IMR-90 (cell line): ENCODE results near the gene CRLF1. TPM values are rescaled to one million over a fixed set of nuclear protein-coding genes. Genes with fewer than 3 reads are reported as not detected.
A peak's percentile ranks its signal among the peaks of the same experiment; 100 is the strongest.

Source experiments
- ATAC-seq: fragments of 200-7000 bp; cut with Tn5 transposase; 2 replicates; pipeline ENCODE4 v1.9.1; 2020; ENCODE audit warnings: low read depth, mild to moderate bottlenecking, moderate library complexity
- BruUV-seq: library from RNA; stranded (reverse); fragments of 400-500 nt; replicated peaks from 2 replicates; lab custom pipeline; 2021; lab: Mats Ljungman, UMichigan
- CTCF ChIA-PET: fragments of 300-600 bp; formaldehyde crosslinking; extraction: SDS; loops from one replicate; lab custom pipeline; 2021; ENCODE audit warnings: antibody characterized with exemption; lab: Yijun Ruan, JAX
- POLR2A ChIA-PET: fragments of 300-600 bp; sonication (Branson Sonifier 250); formaldehyde crosslinking; loops from one replicate; lab custom pipeline; 2022; ENCODE audit warnings: antibody characterized with exemption; ENCODE audit not compliant: unreplicated experiment; lab: Charles Lee
- DNase-seq: peaks from one replicate; pipeline ENCODE4 v3.0.0; 2013
- H2AFZ ChIP-seq: replicated peaks from 2 replicates; pipeline ENCODE3; 2013; ENCODE audit warnings: low read length, mild to moderate bottlenecking; ENCODE audit not compliant: poor library complexity
- H2AK5ac ChIP-seq: 2 replicates; pipeline ENCODE4 v1.6.1; 2013; ENCODE audit warnings: low read depth, low read length, inconsistent platforms
- H2AK9ac ChIP-seq: replicated peaks from 2 replicates; pipeline ENCODE3; 2013; ENCODE audit warnings: mild to moderate bottlenecking, low read depth, low read length, moderate library complexity; ENCODE audit not compliant: poor library complexity
- H2BK120ac ChIP-seq: 2 replicates; pipeline ENCODE4 v1.6.1; 2013; ENCODE audit warnings: low read depth, low read length, inconsistent platforms
- H2BK15ac ChIP-seq: 3 replicates; pipeline ENCODE4 v1.6.1; 2013; ENCODE audit warnings: low read depth, low read length, inconsistent platforms
- H2BK20ac ChIP-seq: 2 replicates; pipeline ENCODE4 v1.6.1; 2013; ENCODE audit warnings: low read depth, mild to moderate bottlenecking, inconsistent platforms, low read length, moderate library complexity
- H2BK5ac ChIP-seq: 2 replicates; pipeline ENCODE4 v1.6.1; 2013; ENCODE audit warnings: mild to moderate bottlenecking, low read depth, low read length, inconsistent platforms; ENCODE audit not compliant: poor library complexity, severe bottlenecking
- H3K14ac ChIP-seq: replicated peaks from 2 replicates; pipeline ENCODE4 v1.6.1; 2013; ENCODE audit warnings: low read depth, low read length, inconsistent platforms
- H3K18ac ChIP-seq: 2 replicates; pipeline ENCODE4 v1.6.1; 2013; ENCODE audit warnings: low read depth, low read length, control low read depth
- H3K23ac ChIP-seq: 2 replicates; pipeline ENCODE4 v1.6.1; 2013; ENCODE audit warnings: low read depth, low read length, inconsistent platforms
- H3K27ac ChIP-seq: 2 replicates; pipeline ENCODE4 v1.5.1; 2013; ENCODE audit warnings: mild to moderate bottlenecking, control low read depth, low read length; ENCODE audit not compliant: insufficient read depth
- H3K27me3 ChIP-seq: 2 replicates; pipeline ENCODE4 v1.6.1; 2013; ENCODE audit warnings: low read length; ENCODE audit not compliant: control insufficient read depth, insufficient read depth
- H3K36me3 ChIP-seq: 2 replicates; pipeline ENCODE4 v1.6.1; 2013; ENCODE audit warnings: low read length, mixed read lengths; ENCODE audit not compliant: control insufficient read depth, insufficient read depth
- H3K4ac ChIP-seq: 2 replicates; pipeline ENCODE4 v1.6.1; 2013; ENCODE audit warnings: low read depth, low read length, inconsistent platforms
- H3K4me1 ChIP-seq: 2 replicates; pipeline ENCODE4 v1.6.1; 2013; ENCODE audit warnings: low read length, mixed read lengths; ENCODE audit not compliant: control insufficient read depth, insufficient read depth
- H3K4me2 ChIP-seq: 2 replicates; pipeline ENCODE4 v1.6.1; 2013; ENCODE audit warnings: low read depth, mild to moderate bottlenecking, control low read depth, low read length, moderate library complexity
- H3K4me3 ChIP-seq: 2 replicates; pipeline ENCODE4 v1.5.1; 2013; ENCODE audit warnings: low read depth, mild to moderate bottlenecking, control low read depth, low read length, moderate library complexity; ENCODE audit not compliant: insufficient read depth
- H3K56ac ChIP-seq: 2 replicates; pipeline ENCODE4 v1.6.1; 2013; ENCODE audit warnings: low read length, inconsistent platforms; ENCODE audit not compliant: insufficient read depth; ENCODE audit errors: extremely low read depth
- H3K79me1 ChIP-seq, 2 experiments: 2 replicates each; pipeline ENCODE4 v1.6.1; 2013; ENCODE audit warnings: low read length in 2 of 2, inconsistent platforms in 1 of 2, low read depth in 1 of 2
- H3K9ac ChIP-seq: 2 replicates; pipeline ENCODE4 v1.6.1; 2013; ENCODE audit warnings: low read depth, low read length, control low read depth
- H3K9me1 ChIP-seq: 2 replicates; pipeline ENCODE4 v1.6.1; 2013; ENCODE audit warnings: low read length, inconsistent platforms; ENCODE audit not compliant: insufficient read depth
- H3K9me3 ChIP-seq: 2 replicates; pipeline ENCODE4 v1.6.1; 2013; ENCODE audit warnings: low read length; ENCODE audit not compliant: control insufficient read depth, insufficient read depth
- H4K20me1 ChIP-seq: 2 replicates; pipeline ENCODE4 v1.6.1; 2013; ENCODE audit warnings: low read length, inconsistent platforms; ENCODE audit not compliant: insufficient read depth
- H4K5ac ChIP-seq: 2 replicates; pipeline ENCODE4 v1.6.1; 2013; ENCODE audit warnings: mild to moderate bottlenecking, low read depth, low read length, control low read depth
- H4K8ac ChIP-seq, 2 experiments: 2 replicates each; pipeline ENCODE4 v1.6.1; 2013; ENCODE audit warnings: low read depth in 2 of 2, low read length in 2 of 2, control low read depth in 1 of 2, inconsistent platforms in 1 of 2
- H4K91ac ChIP-seq: 2 replicates; pipeline ENCODE4 v1.6.1; 2013; ENCODE audit warnings: low read depth, low read length, inconsistent platforms; ENCODE audit not compliant: insufficient read depth
- MAZ ChIP-seq: IDR thresholded peaks from 2 replicates; pipeline ENCODE4 v1.6.1; 2012; ENCODE audit warnings: low read depth, mild to moderate bottlenecking, low read length, improper control_type of control experiment, moderate library complexity, borderline replicate concordance
- POLR2A ChIP-seq: IDR thresholded peaks from 2 replicates; pipeline ENCODE4 v1.6.1; 2012; ENCODE audit warnings: mild to moderate bottlenecking, low read depth, low read length
- WGBS, 2 experiments: methylation state at CpG; one replicate each; pipeline versions ENCODE4 v1.1.5 to v1.1.7; 2013; ENCODE audit warnings: missing lambda C conversion rate in 2 of 2; ENCODE audit not compliant: insufficient read length in 1 of 2; ENCODE audit errors: extremely low coverage in 2 of 2; 5-methylcytosine and 5-hydroxymethylcytosine counted together
- dilution Hi-C: fragments of 300-500 bp; cut with HindIII; formaldehyde crosslinking; loops from one replicate; pipeline ENCODE4 v1.14.3; 2018; ENCODE audit warnings: low sequenced_read_pairs; ENCODE audit not compliant: unreplicated experiment
- in situ Hi-C: fragments of 300-500 bp; cut with MboI; formaldehyde crosslinking; loops from 3 replicates; pipeline ENCODE4 v1.14.3; 2019; ENCODE audit warnings: low sequenced_read_pairs, inconsistent platforms, mixed read lengths
- intact Hi-C: fragments of 100-400 bp; cut with micrococcal nuclease; formaldehyde crosslinking; loops from 2 replicates; pipeline ENCODE4 v1.10.0; 2022
- polyA plus RNA-seq, 3 experiments: library from polyadenylated mRNA; depleted of rRNA; stranded (reverse); fragments of >200 nt; gene quantifications; 2 replicates each; pipeline ENCODE4 v1.2.3, GENCODE V29; 2012; ENCODE audit warnings: low replicate concordance in 1 of 3
- total RNA-seq: library from RNA; depleted of rRNA; stranded (reverse); fragments of >200 nt; gene quantifications from 2 replicates; pipeline ENCODE4 v1.2.3, GENCODE V29; 2012
- TF ChIP-seq, protein P1 (sequence below): fragments of 150-350 bp; IDR thresholded peaks from 2 replicates; pipeline ENCODE4 v1.6.1; 2016; ENCODE audit warnings: low read depth, mild to moderate bottlenecking, low read length, moderate library complexity, borderline replicate concordance

CRLF1 gene
- total and polyA plus RNA-seq, 2 of the 4 experiments (the other 2 are of a cell fraction): 0.18 to 3.1 TPM

GRCh38 chr19:18649371-18650020 is 42.9 kb upstream of the CRLF1 start:
- DNase-seq: peak; percentile 70
- Histone ChIP-seq H2BK5ac (peak overlapping the region; percentile 81), H3K9ac (peak overlapping the region; percentile 40), H2AFZ (peak overlapping the region; percentile 84), H3K9me1 (peaks cover 30% of the 10 kb centered on the region), H3K56ac (peak overlapping the region; percentile 64), H4K91ac (peak overlapping the region; percentile 83), H3K14ac (peak overlapping the region; percentile 45), H3K23ac (peak overlapping the region; percentile 85), H4K8ac (peak overlapping the region; percentile 20 to 83), H3K4me2 (peak overlapping the region; percentile 71), H2AK5ac (peak overlapping the region; percentile 93), H3K9me3 (no peaks in the 10 kb centered on the region), H2BK20ac (peak overlapping the region; percentile 84), H3K79me1 (peaks cover 22 to 62% of the 10 kb centered on the region in 2 experiments; a peak in 3 of 4 replicates), H2BK120ac (peak overlapping the region; percentile 85), H3K27me3 (no peaks in the 10 kb centered on the region), H3K4ac (peak overlapping the region; percentile 90), H3K36me3 (no peaks in the 10 kb centered on the region), H4K5ac (peak overlapping the region; percentile 43), H2AK9ac (peak overlapping the region; percentile 22), H3K4me1 (peaks cover 37% of the 10 kb centered on the region), H4K20me1 (peaks cover 34% of the 10 kb centered on the region), H2BK15ac (no peak overlapping the region; the same call in 1 of the 3 replicates), H3K27ac (peak overlapping the region; percentile 71), H3K18ac (peak overlapping the region; percentile 59), H3K4me3 (no peak overlapping the region)
- ChIA-PET POLR2A (interaction anchor here (1.4 kb wide), 1 partner anchor 92 kb away, joined by 16 read pairs; the partner anchor contains the start of gene KXD1), CTCF (no interaction called here)
- peak; percentile 54 for ATAC-seq
- intact Hi-C loops: loop anchor here (1.0 kb wide), 1 partner anchor 55 kb away; no protein-coding TSS in a partner anchor
- peak; percentile 77; the same call in 1 of the 2 replicates for TF ChIP-seq MAZ
- TF ChIP-seq, protein P1, sequence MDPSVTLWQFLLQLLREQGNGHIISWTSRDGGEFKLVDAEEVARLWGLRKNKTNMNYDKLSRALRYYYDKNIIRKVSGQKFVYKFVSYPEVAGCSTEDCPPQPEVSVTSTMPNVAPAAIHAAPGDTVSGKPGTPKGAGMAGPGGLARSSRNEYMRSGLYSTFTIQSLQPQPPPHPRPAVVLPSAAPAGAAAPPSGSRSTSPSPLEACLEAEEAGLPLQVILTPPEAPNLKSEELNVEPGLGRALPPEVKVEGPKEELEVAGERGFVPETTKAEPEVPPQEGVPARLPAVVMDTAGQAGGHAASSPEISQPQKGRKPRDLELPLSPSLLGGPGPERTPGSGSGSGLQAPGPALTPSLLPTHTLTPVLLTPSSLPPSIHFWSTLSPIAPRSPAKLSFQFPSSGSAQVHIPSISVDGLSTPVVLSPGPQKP: no peak
- 0 out of 2 replicates have a peak, but pooled peaks have one; percentile 14 for TF ChIP-seq POLR2A
- BruUV-seq: no TSS peak
- in situ Hi-C loops: no loop called here
- dilution Hi-C loops: no loop called here
- 21% methylated on average over 9 of the region's 25 CpGs; no CpG with 5 or more reads in 1 of the 2 experiments for WGBS, 2 experiments
